Measurements from ENCODE around the gene DPEP3. TPM values are rescaled to one million over a fixed set of nuclear protein-coding genes. Genes with fewer than 3 reads are reported as not detected.

The DPEP3 gene
- total RNA-seq, 1 experiment from 2014 or later = 1.6 TPM

GRCh38 chr16:67933805-67934204 lies 46.5 kb downstream of the DPEP3 start:
- peaks cover 23% of the 10 kb centered on the region for H3K4me1 Mint-ChIP-seq
- no peak overlapping the region for H3K27ac Mint-ChIP-seq
- CTCF ChIA-PET = interaction anchor here (1.0 to 4.0 kb wide), 6 partner anchors 9 to 413 kb away, joined by 3 to 52 read pairs (median 8); partner anchors contain the start of genes LCAT and NRN1L
- POLR2A ChIA-PET = interaction anchor here (0.7 to 4.7 kb wide), 2 partner anchors 41 to 49 kb away, joined by 3 to 30 read pairs; partner anchors contain the start of genes NRN1L and PSKH1
- ATAC-seq (no peak), DNase-seq (ENCODE audit: low spot score) (no peak)
- no peak overlapping the region for H3K4me3 Mint-ChIP-seq
- H3K27me3 Mint-ChIP-seq (ENCODE audit: low read depth) = no peaks in the 10 kb centered on the region
- no peaks in the 10 kb centered on the region for H3K9me3 Mint-ChIP-seq
- H3K36me3 Mint-ChIP-seq = peaks cover 6% of the 10 kb centered on the region
- TF ChIP-seq IRF2 (CRISPR knock-in tag; IDR thresholded peaks at IDR 0.05; ENCODE audit: borderline replicate concordance, low read depth) (no peak), HMGA2 (CRISPR knock-in tag; IDR thresholded peaks at IDR 0.05) (no peak), TP53 (CRISPR knock-in tag; IDR thresholded peaks at IDR 0.05) (no peak), ZNF512 (CRISPR knock-in tag; IDR thresholded peaks at IDR 0.05; ENCODE audit: borderline replicate concordance) (no peak), SP1 (CRISPR knock-in tag; conservative IDR thresholded peaks at IDR 0.05) (no peak), ETV6 (CRISPR knock-in tag; IDR thresholded peaks at IDR 0.05) (no peak), ZNF281 (CRISPR knock-in tag; IDR thresholded peaks at IDR 0.05) (no peak), CREB1 (CRISPR knock-in tag; IDR thresholded peaks at IDR 0.05) (no peak), ZNF219 (CRISPR knock-in tag; IDR thresholded peaks at IDR 0.05; ENCODE audit: borderline replicate concordance) (no peak), PRRX2 (CRISPR knock-in tag; IDR thresholded peaks at IDR 0.05) (no peak), MLX (CRISPR knock-in tag; IDR thresholded peaks at IDR 0.05) (no peak)
- TF ChIP-seq, protein P1, sequence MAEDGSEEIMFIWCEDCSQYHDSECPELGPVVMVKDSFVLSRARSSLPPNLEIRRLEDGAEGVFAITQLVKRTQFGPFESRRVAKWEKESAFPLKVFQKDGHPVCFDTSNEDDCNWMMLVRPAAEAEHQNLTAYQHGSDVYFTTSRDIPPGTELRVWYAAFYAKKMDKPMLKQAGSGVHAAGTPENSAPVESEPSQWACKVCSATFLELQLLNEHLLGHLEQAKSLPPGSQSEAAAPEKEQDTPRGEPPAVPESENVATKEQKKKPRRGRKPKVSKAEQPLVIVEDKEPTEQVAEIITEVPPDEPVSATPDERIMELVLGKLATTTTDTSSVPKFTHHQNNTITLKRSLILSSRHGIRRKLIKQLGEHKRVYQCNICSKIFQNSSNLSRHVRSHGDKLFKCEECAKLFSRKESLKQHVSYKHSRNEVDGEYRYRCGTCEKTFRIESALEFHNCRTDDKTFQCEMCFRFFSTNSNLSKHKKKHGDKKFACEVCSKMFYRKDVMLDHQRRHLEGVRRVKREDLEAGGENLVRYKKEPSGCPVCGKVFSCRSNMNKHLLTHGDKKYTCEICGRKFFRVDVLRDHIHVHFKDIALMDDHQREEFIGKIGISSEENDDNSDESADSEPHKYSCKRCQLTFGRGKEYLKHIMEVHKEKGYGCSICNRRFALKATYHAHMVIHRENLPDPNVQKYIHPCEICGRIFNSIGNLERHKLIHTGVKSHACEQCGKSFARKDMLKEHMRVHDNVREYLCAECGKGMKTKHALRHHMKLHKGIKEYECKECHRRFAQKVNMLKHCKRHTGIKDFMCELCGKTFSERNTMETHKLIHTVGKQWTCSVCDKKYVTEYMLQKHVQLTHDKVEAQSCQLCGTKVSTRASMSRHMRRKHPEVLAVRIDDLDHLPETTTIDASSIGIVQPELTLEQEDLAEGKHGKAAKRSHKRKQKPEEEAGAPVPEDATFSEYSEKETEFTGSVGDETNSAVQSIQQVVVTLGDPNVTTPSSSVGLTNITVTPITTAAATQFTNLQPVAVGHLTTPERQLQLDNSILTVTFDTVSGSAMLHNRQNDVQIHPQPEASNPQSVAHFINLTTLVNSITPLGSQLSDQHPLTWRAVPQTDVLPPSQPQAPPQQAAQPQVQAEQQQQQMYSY (CRISPR knock-in tag; IDR thresholded peaks at IDR 0.05) = no peak
- TF ChIP-seq, protein P2, sequence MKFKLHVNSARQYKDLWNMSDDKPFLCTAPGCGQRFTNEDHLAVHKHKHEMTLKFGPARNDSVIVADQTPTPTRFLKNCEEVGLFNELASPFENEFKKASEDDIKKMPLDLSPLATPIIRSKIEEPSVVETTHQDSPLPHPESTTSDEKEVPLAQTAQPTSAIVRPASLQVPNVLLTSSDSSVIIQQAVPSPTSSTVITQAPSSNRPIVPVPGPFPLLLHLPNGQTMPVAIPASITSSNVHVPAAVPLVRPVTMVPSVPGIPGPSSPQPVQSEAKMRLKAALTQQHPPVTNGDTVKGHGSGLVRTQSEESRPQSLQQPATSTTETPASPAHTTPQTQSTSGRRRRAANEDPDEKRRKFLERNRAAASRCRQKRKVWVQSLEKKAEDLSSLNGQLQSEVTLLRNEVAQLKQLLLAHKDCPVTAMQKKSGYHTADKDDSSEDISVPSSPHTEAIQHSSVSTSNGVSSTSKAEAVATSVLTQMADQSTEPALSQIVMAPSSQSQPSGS (CRISPR knock-in tag; IDR thresholded peaks at IDR 0.05; ENCODE audit: borderline replicate concordance, low read depth) = no peak
- TF ChIP-seq, protein P3, sequence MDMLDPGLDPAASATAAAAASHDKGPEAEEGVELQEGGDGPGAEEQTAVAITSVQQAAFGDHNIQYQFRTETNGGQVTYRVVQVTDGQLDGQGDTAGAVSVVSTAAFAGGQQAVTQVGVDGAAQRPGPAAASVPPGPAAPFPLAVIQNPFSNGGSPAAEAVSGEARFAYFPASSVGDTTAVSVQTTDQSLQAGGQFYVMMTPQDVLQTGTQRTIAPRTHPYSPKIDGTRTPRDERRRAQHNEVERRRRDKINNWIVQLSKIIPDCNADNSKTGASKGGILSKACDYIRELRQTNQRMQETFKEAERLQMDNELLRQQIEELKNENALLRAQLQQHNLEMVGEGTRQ (CRISPR knock-in tag; IDR thresholded peaks at IDR 0.05) = no peak

Measured in WTC11 (cell line).